ENCODE data around the gene DAZAP1. TPM values are rescaled to one million over a fixed set of nuclear protein-coding genes. Genes with fewer than 3 reads are reported as not detected.

The DAZAP1 gene
- total RNA-seq, 1 experiment from 2014 or later, result 193 TPM

DNA sequence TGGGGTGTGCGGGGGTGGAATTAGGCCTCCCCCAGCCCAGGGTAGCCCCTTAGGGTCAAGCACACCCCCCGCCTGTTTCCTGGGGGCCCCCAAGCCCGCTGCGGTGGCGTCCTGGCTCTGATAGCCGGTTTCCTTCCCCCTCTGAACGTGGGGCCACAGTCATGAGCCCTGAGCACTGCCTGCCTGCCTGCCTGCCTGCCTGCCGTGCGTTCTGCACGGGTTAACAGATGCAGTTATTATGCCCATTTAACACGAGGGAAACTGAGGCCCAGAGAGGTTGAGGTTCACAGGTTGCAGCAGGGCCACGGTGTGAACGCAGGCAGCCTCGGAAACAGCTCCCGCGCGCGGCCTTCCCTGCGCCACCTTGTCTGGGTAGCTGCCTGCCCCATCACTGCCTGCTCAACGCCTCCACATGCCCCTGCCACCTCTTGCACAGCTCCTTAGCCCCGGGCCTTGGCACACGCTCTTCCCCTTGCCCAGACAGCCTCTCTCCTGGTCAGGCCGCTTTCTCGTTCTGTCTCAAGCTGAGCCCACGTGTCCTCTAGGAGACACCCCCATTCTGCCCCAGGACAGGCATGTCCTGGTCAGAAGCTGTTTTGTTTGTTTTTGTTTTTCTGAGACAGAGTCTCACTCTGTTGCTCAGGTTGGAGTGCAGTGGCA, 4.8 kb upstream of the DAZAP1 start:
- DNase-seq (ENCODE audit: low spot score), result peak; percentile 52
- in situ Hi-C loops (cut with HindIII; ENCODE audit: low sequenced_read_pairs), result no loop called here

DNA sequence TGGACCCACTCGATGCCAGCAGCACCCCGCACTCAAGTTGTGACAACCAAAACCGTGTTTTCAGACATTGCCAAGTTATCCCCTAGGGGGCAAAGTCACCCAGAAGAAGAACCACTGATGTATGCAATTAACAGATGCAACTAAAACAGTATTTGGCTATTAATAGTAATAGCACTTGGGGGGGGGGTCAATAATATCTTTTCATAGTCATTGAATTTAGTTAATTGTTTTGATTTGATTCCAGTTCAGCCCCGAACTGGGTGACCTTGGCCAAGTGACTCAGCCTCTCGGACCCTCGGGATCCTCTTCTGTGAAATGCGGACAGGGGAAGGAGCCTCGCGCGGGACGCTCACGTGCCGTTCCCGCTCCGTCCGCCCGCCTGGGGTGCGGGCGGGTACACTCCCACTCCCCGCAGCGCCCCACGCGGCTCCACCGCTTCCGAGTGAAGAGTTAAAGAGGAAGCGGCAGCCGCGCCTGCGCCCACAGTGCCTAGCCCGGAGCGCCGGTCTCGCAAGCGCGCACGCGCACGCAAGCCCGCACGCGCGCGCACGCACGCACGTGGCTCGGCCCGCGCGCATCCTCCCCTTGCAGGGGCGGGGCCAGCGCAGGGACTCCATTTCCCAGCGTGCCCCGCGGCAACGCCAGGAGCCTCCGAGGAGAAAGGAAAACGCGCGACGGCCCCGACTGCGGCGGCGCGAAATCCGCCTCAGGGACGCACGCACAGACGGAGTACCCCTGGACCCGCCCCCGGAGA, 435 bp upstream of the DAZAP1 start:
- in situ Hi-C loops (cut with HindIII; ENCODE audit: low sequenced_read_pairs), result no loop called here
- peak; percentile 96 for DNase-seq (ENCODE audit: low spot score)

DNA sequence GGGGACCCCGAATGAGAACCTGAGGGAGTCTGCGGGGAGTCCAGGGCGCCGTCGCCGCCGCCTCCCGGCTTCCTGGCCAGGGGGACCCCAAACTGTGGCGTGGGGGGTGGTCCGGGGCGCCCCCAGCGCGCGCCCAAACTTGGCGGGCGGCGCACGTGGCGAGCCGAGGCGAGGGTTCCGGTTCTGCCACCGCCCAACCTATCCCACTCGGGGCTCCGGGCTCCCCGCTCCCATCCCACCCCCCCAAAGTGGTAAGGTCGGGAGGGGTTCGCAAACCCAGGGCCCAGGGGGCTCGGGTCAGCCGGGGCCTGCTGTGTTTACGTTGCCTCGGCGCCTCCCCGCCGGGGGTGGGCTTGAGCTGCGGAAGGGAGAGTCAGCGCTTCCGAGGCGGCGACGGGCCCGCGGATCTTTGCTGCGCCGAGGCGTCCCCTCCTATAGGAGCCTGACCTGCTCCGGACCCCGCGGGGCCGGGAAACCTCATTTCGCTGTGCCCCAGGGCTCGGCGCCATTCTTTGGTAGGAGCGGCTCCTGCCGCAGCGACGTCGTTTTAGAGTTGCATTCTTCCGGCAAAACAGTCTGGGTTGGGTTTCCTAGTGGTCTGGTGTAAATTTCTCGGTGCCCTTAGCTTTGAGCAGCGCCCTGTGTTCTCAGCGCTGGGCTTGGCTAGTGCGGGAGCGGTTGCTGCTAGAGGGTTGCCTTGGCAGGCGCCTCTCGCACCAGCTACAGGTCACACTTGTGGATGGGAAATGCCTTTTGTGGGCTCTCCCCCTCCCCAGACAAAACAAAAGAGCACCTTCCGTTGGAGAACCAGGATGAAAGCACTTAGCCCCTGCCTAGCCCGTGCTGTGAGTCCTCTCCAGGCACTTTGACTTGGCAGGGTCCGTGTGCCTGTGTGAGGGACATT, 1.2 kb downstream of the DAZAP1 start:
- in situ Hi-C loops (cut with HindIII; ENCODE audit: low sequenced_read_pairs), result no loop called here
- peak; percentile 57 for DNase-seq (ENCODE audit: low spot score)

DNA sequence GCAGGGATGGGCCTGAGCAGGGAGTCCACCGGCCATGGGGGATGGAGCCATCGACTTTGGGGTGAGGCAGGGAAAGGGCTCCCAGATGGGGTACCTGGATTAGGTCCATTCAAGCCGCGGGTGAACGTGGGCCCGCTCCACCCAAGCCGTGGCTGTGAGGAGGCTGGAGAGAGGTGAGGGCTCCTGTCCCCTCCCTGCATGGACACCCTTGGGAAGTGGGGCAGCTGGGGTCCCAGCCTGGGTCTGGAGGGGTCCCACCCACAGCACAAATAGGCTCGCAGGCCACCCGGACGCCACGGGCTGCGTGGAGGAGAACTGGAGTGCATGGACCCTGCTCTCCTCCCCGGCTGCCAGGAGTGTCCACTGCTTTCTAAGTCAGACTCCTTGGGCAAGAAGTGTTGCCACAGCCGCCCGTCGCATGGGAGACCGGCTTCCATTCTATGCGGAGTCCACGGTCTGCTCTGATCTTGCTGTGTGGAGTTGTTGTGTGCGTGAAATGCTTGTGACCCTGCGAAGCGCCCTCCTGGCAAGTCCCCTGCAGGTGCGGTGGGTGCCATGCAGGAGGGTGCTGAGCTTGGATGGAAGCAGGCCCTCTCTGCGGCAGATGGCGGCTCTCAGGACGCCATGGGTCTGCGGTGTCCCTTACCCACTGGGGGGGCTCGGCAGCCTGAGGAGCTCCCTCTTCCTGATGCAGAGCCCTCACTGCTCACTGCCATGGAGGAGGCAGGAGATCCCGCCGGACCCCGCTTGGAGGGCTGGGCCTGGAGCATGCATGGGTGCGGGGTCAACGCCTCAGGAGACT, 2.0 kb downstream of the DAZAP1 start:
- in situ Hi-C loops (cut with HindIII; ENCODE audit: low sequenced_read_pairs), result no loop called here
- no peak for DNase-seq (ENCODE audit: low spot score)

DNA sequence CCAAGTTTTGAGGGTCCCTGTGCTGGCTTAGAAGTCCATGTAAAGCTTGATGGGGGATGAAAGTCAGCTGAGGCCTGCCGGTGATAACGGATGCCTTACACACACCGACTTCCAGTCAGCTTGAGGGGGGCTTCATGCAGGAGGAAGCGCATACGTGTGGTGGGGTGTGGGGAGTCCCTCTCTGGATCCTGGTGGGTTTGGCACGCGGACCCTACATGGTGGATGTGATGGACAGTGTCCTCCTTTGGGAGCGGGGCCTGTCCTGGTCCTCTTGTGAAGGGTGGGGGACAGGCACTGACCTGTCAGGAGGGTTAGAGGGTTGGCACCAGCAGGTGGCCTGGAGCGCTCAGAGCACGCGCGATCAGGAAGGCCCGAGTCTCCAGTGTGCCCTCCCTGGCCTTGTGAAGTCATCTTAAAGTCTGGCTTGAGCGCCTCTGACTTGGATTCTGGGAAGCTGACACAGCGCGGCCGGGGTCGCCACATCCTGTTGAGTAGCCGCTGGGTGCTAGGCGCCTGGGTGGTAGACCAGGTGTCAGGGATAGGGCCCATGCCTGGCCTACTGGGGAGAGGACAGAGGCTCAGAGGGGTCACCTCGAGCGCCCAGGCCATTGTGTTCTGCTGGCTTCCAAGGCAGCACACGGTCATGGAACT, 2.9 kb downstream of the DAZAP1 start:
- in situ Hi-C loops (cut with HindIII; ENCODE audit: low sequenced_read_pairs), result no loop called here
- no peak for DNase-seq (ENCODE audit: low spot score)

DNA sequence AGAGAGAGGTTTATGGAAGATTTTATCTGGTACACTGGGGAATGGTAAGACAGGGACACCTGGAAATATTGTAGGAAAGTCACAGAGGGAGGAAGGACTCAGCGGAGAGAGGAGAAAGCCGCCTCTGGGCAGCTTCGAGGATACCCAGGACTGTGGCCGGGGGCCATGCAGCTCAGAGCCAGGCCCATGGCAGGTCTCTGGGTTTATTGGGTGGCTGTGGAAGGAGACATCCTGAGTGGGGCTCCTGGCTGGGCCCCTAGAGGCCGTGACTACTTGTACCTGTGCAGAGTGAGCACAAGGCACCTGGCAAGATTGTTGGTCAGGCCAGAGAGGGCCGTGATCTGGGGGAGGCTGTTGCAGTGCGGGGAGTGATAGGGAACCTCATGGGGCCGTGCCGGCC, 3.4 kb downstream of the DAZAP1 start:
- DNase-seq (ENCODE audit: low spot score), result no peak
- in situ Hi-C loops (cut with HindIII; ENCODE audit: low sequenced_read_pairs), result no loop called here

DNA sequence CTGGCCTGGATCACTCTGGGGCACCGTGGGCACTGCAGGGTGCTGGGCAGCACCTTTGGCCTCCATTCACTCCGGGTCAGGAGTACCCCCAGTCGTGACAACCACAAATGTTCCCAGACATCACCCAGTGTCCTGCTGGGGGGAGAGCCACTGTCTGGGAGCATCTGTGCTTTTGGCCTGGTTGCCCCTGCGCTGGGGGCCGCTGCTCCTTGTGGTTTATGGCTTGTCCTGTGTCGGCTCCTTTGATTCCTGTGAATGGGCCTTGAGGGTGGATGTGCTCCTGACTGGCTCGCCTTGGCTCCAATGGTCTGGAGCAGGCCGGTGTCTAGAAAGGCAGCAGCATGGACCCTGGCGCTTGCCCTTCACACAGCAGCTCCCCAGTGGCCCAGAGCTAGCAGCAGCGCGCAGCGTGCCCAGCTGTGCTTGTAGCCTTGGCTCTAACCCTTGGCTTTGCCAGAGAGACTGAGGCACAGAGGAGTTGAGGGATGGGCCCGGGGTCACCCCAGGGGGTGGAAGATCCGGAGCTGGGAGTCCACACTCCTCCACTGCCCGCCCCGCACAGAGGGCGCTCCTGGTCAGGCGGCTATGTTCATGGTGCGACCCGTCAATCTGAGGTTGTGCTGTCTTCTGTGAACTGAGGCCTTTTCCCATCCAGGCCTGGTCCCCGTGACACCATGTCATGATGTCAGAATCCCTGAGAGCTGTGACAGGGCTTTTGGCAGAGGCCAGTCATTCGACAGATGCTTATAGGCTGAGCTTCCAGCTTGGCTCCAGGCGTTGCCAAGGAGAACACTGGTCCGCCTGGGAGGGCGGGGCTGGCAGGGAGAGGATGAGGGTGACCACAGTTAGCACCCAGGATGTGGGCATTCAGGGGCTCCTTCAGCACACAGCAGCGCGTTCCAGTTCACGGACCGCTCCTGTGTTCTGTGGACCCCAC, 4.1 kb downstream of the DAZAP1 start:
- DNase-seq (ENCODE audit: low spot score), result peak; percentile 87
- in situ Hi-C loops (cut with HindIII; ENCODE audit: low sequenced_read_pairs), result no loop called here

DNA sequence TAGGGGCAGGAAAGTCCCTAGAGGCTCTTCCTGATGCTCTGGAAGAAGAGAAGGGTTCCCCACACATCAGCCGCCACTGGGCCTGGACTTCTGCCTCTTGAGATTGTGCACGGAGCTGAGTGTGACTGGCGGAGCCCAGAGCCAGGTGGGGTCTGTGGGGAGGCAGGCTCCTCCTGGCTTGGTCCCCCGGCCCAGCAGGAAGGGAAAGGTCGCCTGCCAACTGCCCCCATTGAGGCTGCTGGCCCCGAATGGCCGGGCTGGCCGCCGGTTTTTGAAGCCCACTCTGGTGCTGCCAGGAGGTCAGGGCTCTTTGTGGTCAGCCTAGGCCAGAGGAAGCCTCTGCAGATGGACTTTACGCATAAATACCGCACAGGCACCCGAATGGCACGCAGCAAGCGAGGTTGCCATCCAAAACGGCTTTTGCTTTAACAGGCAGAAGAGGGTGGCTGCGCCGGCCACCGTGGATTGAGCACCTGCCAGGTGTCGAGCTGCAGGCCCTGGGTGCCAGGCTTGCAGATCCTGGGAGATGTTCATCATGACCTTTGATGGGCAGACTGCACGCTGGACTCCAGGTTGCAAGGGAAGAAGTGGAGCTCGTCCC, 5.0 kb downstream of the DAZAP1 start:
- in situ Hi-C loops (cut with HindIII; ENCODE audit: low sequenced_read_pairs), result no loop called here
- DNase-seq (ENCODE audit: low spot score), result peak; percentile 53

DNA sequence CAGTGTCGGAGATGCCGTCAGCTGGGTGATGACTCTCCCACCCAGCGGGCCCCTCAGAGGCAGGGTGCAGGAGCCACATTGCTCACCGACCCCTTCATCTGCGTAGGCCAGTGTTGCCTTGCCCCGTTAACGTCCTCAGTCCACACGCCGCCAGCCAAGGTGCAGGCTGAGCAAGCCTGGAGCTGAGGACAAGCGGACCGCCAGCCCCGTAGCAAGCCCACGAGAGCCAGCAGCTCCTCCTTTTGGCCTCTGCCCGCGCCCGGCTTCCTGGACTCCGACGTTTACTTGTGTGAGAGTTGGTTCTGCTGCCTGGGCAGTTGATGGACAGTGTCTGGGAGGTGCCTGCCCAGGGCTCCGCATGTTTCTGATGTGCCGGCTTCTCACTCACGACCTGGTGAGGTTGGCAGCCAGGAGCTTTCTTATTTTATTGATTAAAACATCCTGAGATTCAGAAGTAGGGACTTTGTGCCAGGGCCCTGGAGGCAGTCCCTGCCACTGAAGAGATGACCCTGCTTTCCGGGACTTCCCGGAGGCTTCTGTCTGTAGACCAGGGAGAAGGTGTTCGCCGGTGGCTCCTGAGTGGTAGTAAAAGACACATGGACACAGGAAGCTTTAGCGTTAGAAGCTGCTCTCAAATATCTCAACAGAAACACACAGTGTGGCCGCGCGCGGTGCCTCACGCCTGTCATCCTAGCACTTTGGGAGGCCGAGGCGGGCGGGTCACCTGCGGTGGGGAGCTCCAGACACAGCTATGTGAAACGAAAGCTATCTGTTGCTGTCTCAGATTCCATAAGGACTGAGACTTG, 5.8 kb downstream of the DAZAP1 start:
- DNase-seq (ENCODE audit: low spot score), result peak; percentile 55
- in situ Hi-C loops (cut with HindIII; ENCODE audit: low sequenced_read_pairs), result no loop called here

DNA sequence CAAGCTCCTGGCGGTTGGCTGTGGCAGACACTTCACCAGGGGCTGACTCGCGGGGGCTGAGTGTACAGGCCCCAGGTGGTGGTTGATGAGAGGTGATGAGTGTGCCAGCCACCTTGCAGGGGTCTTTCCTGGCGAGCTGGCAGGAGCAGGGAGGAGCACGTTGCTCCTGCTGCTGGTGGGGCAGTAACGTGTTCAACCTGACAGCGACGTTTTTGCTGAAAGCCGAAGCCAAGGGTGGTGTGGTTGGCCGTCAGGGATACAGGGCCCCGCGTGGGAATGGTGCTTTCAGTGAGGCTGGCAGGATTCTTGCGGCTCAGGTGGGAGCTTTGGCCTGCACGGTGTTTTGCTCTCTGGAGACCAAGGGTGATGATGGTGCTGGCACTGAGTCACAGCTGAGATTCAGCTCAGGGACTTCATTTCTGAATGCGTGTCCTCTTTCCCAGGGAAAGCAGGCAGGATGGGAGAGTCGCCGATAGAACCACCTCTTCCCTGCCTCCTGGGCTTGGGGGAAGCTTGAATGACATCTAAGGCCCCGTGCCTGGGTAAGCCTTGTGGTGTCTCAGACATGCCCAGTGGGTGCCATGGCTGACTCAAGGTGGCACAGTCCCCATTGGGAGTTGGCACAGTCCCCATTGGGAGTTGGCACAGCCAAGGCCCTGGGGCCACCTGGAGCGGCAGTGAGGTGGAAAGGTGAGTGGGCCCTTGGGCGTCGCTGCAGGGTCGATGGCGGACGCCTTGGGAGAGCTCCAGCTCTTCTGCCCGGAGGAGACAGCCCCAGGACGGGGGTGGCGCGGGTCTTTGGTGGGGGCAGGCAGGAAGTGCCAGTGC, 8.8 kb downstream of the DAZAP1 start:
- in situ Hi-C loops (cut with HindIII; ENCODE audit: low sequenced_read_pairs), result no loop called here
- DNase-seq (ENCODE audit: low spot score), result no peak

DNA sequence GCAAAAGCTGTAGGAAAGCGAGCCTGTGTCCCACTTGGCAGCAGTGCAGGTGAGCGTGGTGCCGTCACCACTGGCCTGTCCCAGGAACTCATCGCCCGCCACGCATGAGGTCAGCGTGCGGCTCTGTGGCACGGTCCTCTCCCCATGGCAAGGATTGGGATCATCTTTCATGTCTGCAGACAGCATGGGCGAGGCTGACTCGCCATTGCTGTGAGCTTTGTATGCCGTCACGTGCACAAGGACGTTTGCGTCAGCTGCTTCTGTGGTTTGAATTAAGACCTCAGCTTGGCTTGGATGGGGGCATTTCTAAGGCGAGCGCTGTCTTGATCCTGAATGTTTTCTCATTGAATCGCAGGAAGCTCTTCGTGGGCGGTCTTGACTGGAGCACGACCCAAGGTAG, 9.8 kb downstream of the DAZAP1 start:
- peak; percentile 60 for DNase-seq (ENCODE audit: low spot score)
- in situ Hi-C loops (cut with HindIII; ENCODE audit: low sequenced_read_pairs), result no loop called here

DNA sequence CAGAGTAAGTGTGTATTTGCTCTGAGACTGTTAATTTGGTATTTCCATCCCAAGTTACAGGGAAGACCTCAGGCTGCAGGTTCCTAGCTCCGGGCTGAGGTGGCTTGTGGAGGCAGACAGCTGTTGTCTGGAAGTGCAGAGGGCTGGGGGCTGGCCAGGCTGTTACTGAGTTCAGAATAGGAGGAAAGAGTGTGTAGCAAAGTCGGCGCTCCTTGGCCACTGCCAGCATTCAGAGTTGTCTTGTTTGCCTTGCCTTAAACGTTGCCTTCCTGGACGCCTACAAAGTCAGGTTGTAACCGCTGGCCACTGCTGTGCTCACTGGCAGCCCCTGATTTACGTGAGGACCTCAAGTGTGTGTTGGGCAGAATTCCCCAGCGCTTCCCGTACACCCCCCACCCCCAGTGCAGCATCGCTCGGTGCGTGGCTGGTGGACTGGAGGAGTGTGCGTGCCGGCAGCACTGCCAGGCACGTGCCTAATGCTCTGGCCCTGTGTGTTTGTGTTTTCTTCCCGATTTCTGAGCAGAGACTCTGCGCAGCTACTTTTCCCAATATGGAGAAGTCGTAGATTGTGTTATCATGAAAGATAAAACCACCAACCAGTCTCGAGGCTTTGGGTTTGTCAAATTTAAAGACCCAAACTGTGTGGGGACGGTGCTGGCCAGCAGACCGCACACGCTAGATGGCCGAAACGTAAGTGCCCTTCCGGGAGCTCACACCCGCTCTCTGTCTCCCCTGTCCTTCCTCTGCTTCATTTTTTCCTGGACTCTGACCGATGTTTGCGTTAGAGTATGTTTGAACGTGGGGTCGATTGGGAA, 10.5 kb downstream of the DAZAP1 start:
- peak; percentile 52 for DNase-seq (ENCODE audit: low spot score)
- in situ Hi-C loops (cut with HindIII; ENCODE audit: low sequenced_read_pairs), result no loop called here

DNA sequence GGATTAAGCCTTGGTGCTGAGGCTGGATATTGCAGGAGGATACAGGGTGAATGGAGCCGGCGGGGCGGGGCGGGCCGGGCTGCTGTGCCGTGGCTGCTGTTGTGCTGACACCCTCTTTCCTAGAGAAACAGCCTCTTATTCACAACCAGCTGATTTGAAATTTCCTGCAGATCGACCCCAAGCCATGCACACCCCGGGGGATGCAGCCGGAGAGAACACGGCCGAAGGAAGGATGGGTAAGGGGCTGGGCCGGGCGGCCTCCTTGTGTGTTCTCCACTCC, 11.1 kb downstream of the DAZAP1 start:
- in situ Hi-C loops (cut with HindIII; ENCODE audit: low sequenced_read_pairs), result no loop called here
- no peak for DNase-seq (ENCODE audit: low spot score)

DNA sequence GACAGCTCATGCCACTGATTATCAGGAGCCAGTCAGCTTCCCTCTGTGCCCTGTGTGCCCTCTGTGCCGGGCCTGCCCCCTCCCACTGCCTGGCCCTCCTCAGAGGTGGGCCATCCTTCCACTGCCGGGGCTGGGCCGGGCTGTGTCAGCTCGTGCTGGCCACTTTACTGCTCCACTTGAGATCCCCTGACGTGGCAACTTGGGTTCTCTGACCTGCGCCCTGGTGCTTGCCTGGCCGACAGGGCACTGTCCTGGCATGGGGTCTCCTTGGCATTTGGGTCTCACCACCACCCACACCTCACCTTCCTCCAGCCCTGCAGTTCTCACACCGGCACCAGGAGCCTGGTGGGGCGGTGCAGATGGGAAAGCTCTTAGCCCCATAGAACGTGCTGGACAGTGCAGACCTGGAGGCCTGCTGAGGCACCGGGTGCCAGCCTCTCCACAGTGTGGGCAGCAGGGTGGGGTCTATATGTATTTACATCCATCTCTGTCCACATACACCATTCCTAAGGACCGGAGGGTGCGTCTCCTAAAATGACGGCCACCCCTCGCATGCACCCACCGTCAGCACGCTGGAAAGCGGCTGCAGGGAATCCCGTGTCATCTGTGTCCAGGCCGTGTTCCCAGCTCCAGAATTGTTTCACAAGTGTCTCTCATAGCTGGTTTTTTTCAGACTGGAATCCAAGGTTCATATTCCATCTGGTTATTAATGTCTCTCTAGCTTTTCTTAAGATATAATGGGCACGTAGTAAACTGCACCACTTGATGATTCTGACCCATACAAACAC, 11.8 kb downstream of the DAZAP1 start:
- no peak for DNase-seq (ENCODE audit: low spot score)
- in situ Hi-C loops (cut with HindIII; ENCODE audit: low sequenced_read_pairs), result no loop called here

Data from G401 (cell line).